GM12878 (cell line): Measurements from ENCODE around the gene CAP2. TPM values are rescaled to one million over a fixed set of nuclear protein-coding genes. Genes with fewer than 3 reads are reported as not detected.

Experiments used
- ATAC-seq: fragments of 200-7000 bp; cut with Tn5 transposase; 3 replicates; pipeline ENCODE4 v1.9.1; 2020; ENCODE audit warnings: mild to moderate bottlenecking, moderate library complexity
- BruUV-seq: library from RNA; stranded (reverse); fragments of 400-500 nt; replicated peaks from 2 replicates; lab custom pipeline; 2021; lab: Mats Ljungman, UMichigan
- CTCF ChIA-PET: fragments of 300-600 bp; sonication (Branson Sonifier 250); formaldehyde crosslinking; extraction: SDS; loops from one replicate; lab custom pipeline; 2021; ENCODE audit warnings: inconsistent platforms; lab: Yijun Ruan, JAX
- POLR2A ChIA-PET: fragments of 350-600 bp; formaldehyde crosslinking; extraction: SDS; loops from one replicate; lab custom pipeline; 2021; ENCODE audit warnings: inconsistent platforms; lab: Charles Lee
- RAD21 ChIA-PET: fragments of 300-600 bp; sonication (Branson Sonifier 250); formaldehyde crosslinking; loops from one replicate; lab custom pipeline; 2023; ENCODE audit warnings: antibody characterized with exemption; ENCODE audit not compliant: unreplicated experiment; lab: Charles Lee
- SMC1A ChIA-PET: fragments of 300-600 bp; sonication (Branson Sonifier 250); formaldehyde crosslinking; loops from one replicate; lab custom pipeline; 2023; ENCODE audit not compliant: unreplicated experiment, uncharacterized antibody; lab: Charles Lee
- DNase-seq: peaks from one replicate; pipeline ENCODE4 v3.0.0-alpha.2; 2011; ENCODE audit warnings: low read depth, low spot score
- FAIRE-seq: peaks from 3 replicates; lab custom pipeline; 2011; peaks lifted over from hg19 to GRCh38; lab: Jason Lieb, UNC
- H2AFZ ChIP-seq: 2 replicates; pipeline ENCODE4 v1.6.0; 2011; ENCODE audit warnings: low read depth, low read length, control low read depth; ENCODE audit not compliant: control insufficient read depth
- H3K27ac ChIP-seq: 2 replicates; pipeline ENCODE4 v1.5.1; 2011; ENCODE audit warnings: control low read depth; ENCODE audit not compliant: control insufficient read depth, insufficient read depth
- H3K27me3 ChIP-seq, 2 experiments: replicated peaks in 1 of 2; 2 replicates each; pipeline versions ENCODE4 v1.6.0 to v1.6.1; 2011; ENCODE audit warnings: low read length in 1 of 2; ENCODE audit not compliant: control insufficient read depth in 2 of 2, insufficient read depth in 2 of 2
- H3K36me3 ChIP-seq, 2 experiments: 2 replicates each; pipeline ENCODE4 v1.5.1; 2011; ENCODE audit warnings: low read length in 1 of 2; ENCODE audit not compliant: control insufficient read depth in 2 of 2, insufficient read depth in 2 of 2
- H3K4me1 ChIP-seq: 2 replicates; pipeline ENCODE4 v1.6.1; 2011; ENCODE audit warnings: mild to moderate bottlenecking, low read length, moderate library complexity, mixed read lengths; ENCODE audit not compliant: control insufficient read depth, insufficient read depth
- H3K4me2 ChIP-seq: 2 replicates; pipeline ENCODE4 v1.6.0; 2011; ENCODE audit warnings: control low read depth; ENCODE audit not compliant: control insufficient read depth, insufficient read depth
- H3K4me3 ChIP-seq: fragments of 200-600 bp; sonication (generic); 2 replicates; pipeline ENCODE4 v1.5.1; 2016
- H3K79me2 ChIP-seq: 2 replicates; pipeline ENCODE4 v1.6.0; 2011; ENCODE audit warnings: low read length; ENCODE audit not compliant: control insufficient read depth, insufficient read depth
- H3K9ac ChIP-seq: 2 replicates; pipeline ENCODE4 v1.8.0; 2011; ENCODE audit warnings: low read length, control low read depth, mixed read lengths; ENCODE audit not compliant: control insufficient read depth, insufficient read depth
- H3K9me3 ChIP-seq: replicated peaks from 3 replicates; pipeline ENCODE4 v1.5.1; 2011; ENCODE audit warnings: mild to moderate bottlenecking, low read length; ENCODE audit not compliant: control insufficient read depth, insufficient read depth
- H4K20me1 ChIP-seq: 2 replicates; pipeline ENCODE4 v1.6.0; 2011; ENCODE audit not compliant: control insufficient read depth, insufficient read depth
- CBX3 ChIP-seq: fragments of 200-600 bp; sonication (generic); IDR thresholded peaks from 2 replicates; pipeline ENCODE4 v1.6.1; 2016; ENCODE audit warnings: low read depth, borderline replicate concordance
- CHD4 ChIP-seq: fragments of 200-600 bp; sonication (generic); IDR thresholded peaks from 2 replicates; pipeline ENCODE4 v1.6.1; 2016; ENCODE audit warnings: mild to moderate bottlenecking
- ELK1 ChIP-seq: IDR thresholded peaks from 2 replicates; pipeline ENCODE4 v1.6.1; 2012; ENCODE audit warnings: low read depth, low read length, improper control_type of control experiment
- ETV6 ChIP-seq, 2 experiments: fragments of 450-650 bp in 1 of 2; IDR thresholded peaks in 1 of 2; conservative IDR thresholded peaks in 1 of 2; 2 replicates each; pipeline ENCODE4 v1.6.1; 2014; ENCODE audit warnings: antibody characterized with exemption in 1 of 2, borderline replicate concordance in 1 of 2, low read depth in 1 of 2, mild to moderate bottlenecking in 1 of 2, moderate library complexity in 1 of 2
- HCFC1 ChIP-seq: fragments of 150-350 bp; IDR thresholded peaks from 2 replicates; pipeline ENCODE4 v1.6.1; 2014; ENCODE audit warnings: low read length
- IKZF1 ChIP-seq: fragments of 450-650 bp; conservative IDR thresholded peaks from 2 replicates; pipeline ENCODE4 v1.6.1; 2017; ENCODE audit warnings: antibody characterized with exemption, mild to moderate bottlenecking
- JUND ChIP-seq: IDR thresholded peaks from 2 replicates; pipeline ENCODE4 v1.6.1; 2012; ENCODE audit warnings: low read depth, mild to moderate bottlenecking, low read length, improper control_type of control experiment, moderate library complexity
- MTA2 ChIP-seq: fragments of 450-650 bp; IDR thresholded peaks from 2 replicates; pipeline ENCODE4 v1.6.1; 2016; ENCODE audit warnings: low read depth, mild to moderate bottlenecking, moderate library complexity
- MYC ChIP-seq: IDR thresholded peaks from 2 replicates; pipeline ENCODE4 v1.6.1; 2011; ENCODE audit warnings: mild to moderate bottlenecking, low read length, moderate library complexity, inconsistent platforms; ENCODE audit not compliant: insufficient read depth, insufficient replicate concordance, insufficient read length, severe bottlenecking
- NR2F1 ChIP-seq: fragments of 450-650 bp; conservative IDR thresholded peaks from 2 replicates; pipeline ENCODE4 v1.6.1; 2017; ENCODE audit warnings: mild to moderate bottlenecking
- NRF1 ChIP-seq: conservative IDR thresholded peaks from 2 replicates; pipeline ENCODE4 v1.6.1; 2011; ENCODE audit warnings: mild to moderate bottlenecking, low read depth, low read length, improper control_type of control experiment
- PAX8 ChIP-seq: fragments of 450-650 bp; IDR thresholded peaks from 2 replicates; pipeline ENCODE4 v1.6.1; 2017; ENCODE audit warnings: mild to moderate bottlenecking, moderate library complexity
- PML ChIP-seq: IDR thresholded peaks from 2 replicates; pipeline ENCODE4 v1.6.1; 2012; ENCODE audit warnings: low read length, inconsistent platforms
- POLR2A ChIP-seq: IDR thresholded peaks from 2 replicates; pipeline ENCODE4 v1.6.1; 2011; ENCODE audit warnings: low read depth, mild to moderate bottlenecking, low read length
- RB1 ChIP-seq: fragments of 450-650 bp; formaldehyde crosslinking; IDR thresholded peaks from 2 replicates; pipeline ENCODE4 v1.6.1; 2017; ENCODE audit warnings: mild to moderate bottlenecking, borderline replicate concordance
- RBBP5 ChIP-seq: fragments of 200-600 bp; sonication (generic); conservative IDR thresholded peaks from 2 replicates; pipeline ENCODE4 v1.6.1; 2016
- REST ChIP-seq: IDR thresholded peaks from 2 replicates; pipeline ENCODE4 v1.6.1; 2012; ENCODE audit warnings: mild to moderate bottlenecking, low read depth, low read length
- SMARCA5 ChIP-seq: fragments of 450-650 bp; IDR thresholded peaks from 2 replicates; pipeline ENCODE4 v1.6.1; 2017; ENCODE audit warnings: mild to moderate bottlenecking
- SRF ChIP-seq, 2 experiments: IDR thresholded peaks; 2 replicates each; pipeline ENCODE4 v1.6.1; 2011; ENCODE audit warnings: low read depth in 2 of 2, low read length in 2 of 2, mild to moderate bottlenecking in 1 of 2, moderate library complexity in 1 of 2
- TAF1 ChIP-seq: IDR thresholded peaks from 2 replicates; pipeline ENCODE4 v1.6.1; 2011; ENCODE audit warnings: mild to moderate bottlenecking, low read depth, low read length, borderline replicate concordance
- TARDBP ChIP-seq: IDR thresholded peaks from 2 replicates; pipeline ENCODE4 v1.6.1; 2016; ENCODE audit warnings: borderline replicate concordance
- ZNF207 ChIP-seq: fragments of 450-650 bp; IDR thresholded peaks from 2 replicates; pipeline ENCODE4 v1.6.1; 2014; ENCODE audit warnings: antibody characterized with exemption, mild to moderate bottlenecking, borderline replicate concordance
- ZSCAN29 ChIP-seq: fragments of 450-650 bp; IDR thresholded peaks from 2 replicates; pipeline ENCODE4 v1.6.1; 2017; ENCODE audit warnings: mild to moderate bottlenecking, moderate library complexity
- ZZZ3 ChIP-seq: IDR thresholded peaks from 2 replicates; pipeline ENCODE4 v1.6.1; 2011; ENCODE audit warnings: low read depth; ENCODE audit not compliant: control insufficient read depth, insufficient read length
- WGBS: methylation state at CpG from one replicate; pipeline ENCODE4 v1.1.6; 2016; ENCODE audit warnings: low lambda C conversion rate; ENCODE audit not compliant: insufficient replicate concordance, insufficient coverage; ENCODE audit errors: missing lambda C conversion rate; 5-methylcytosine and 5-hydroxymethylcytosine counted together
- in situ Hi-C: fragments of 300-500 bp; cut with MboI; formaldehyde crosslinking; loops from 9 replicates; pipeline ENCODE4 v1.14.3; 2018; ENCODE audit warnings: mixed read lengths
- intact Hi-C: fragments of 100-400 bp; cut with micrococcal nuclease; formaldehyde crosslinking; loops from one replicate; pipeline ENCODE4 v1.14.2; 2022; ENCODE audit not compliant: unreplicated experiment
- polyA plus RNA-seq, 11 experiments: library from polyadenylated mRNA; depleted of rRNA in 4 of 11; unstranded in 6 of 11; stranded (reverse) in 5 of 11; fragments of >200 nt; fragmentation: Nextera tagmentation in 4 of 11; fragmentation: Illumina TruSeq in 1 of 11; extraction: Ambion mirVana in 4 of 11; extraction: Trizol in 1 of 11; gene quantifications; 1 replicate in 1 of 11; 2 replicates in 10 of 11; pipeline versions ENCODE4 v1.2.1 to v1.2.3, GENCODE V29; 2011 to 2016; ENCODE audit warnings: inconsistent platforms in 2 of 11, missing spikeins in 2 of 11, low read depth in 1 of 11
- total RNA-seq, 4 experiments: library from RNA; depleted of rRNA in 3 of 4; stranded (reverse); fragments of >200 nt in 3 of 4; fragmentation: Illumina TruSeq in 1 of 4; extraction: Trizol in 1 of 4; gene quantifications; 2 replicates each; pipeline versions ENCODE4 v1.2.1 to v1.2.3, GENCODE V29; 2013 to 2021

CAP2 gene
- total and polyA plus RNA-seq, 10 of the 15 experiments (the other 5 are each of a cell fraction or from before 2014, with no cell fraction given), result 0.10 to 2.0 (median 0.15) TPM; not detected in 7

- TF ChIP-seq ETV6 (conservative IDR thresholded peaks at IDR 0.05 in 1 of 2, IDR thresholded peaks at IDR 0.05 in 1 of 2; ENCODE audit: borderline replicate concordance in 1 of 2, low read depth in 1 of 2), result no peak
- TF ChIP-seq PML, result no peak
- TF ChIP-seq IKZF1, result no peak
- no peak for TF ChIP-seq PAX8
- no peak for TF ChIP-seq REST
- TF ChIP-seq ZZZ3, result no peak
- TF ChIP-seq, all 136 proteins: peak for 0
These were observed 33.7 kb downstream of the CAP2 start (continued) for GRCh38 chr6:17427062-17427461.

GRCh38 chr6:17427617-17428016 is 34.2 kb downstream of the CAP2 start:
- POLR2A ChIA-PET, result no interaction called here
- no peak for ATAC-seq
- Histone ChIP-seq H3K79me2 (no peaks in the 10 kb centered on the region), H3K9me3 (no peaks in the 10 kb centered on the region), H3K4me2 (no peak overlapping the region), H3K4me3 (no peak overlapping the region), H3K36me3 (no peaks in the 10 kb centered on the region), H3K27ac (no peak overlapping the region), H4K20me1 (no peaks in the 10 kb centered on the region), H3K27me3 (no peaks in the 10 kb centered on the region), H3K4me1 (no peaks in the 10 kb centered on the region), H2AFZ (no peak overlapping the region), H3K9ac (no peak overlapping the region)
- SMC1A ChIA-PET, result no interaction called here
- RAD21 ChIA-PET, result no interaction called here
- BruUV-seq, result no TSS peak
- CTCF ChIA-PET, result no interaction called here
- 23% methylated on average over 2 of the region's 2 CpGs for WGBS
- no peak for FAIRE-seq
- DNase-seq, result no peak
- intact Hi-C loops, result no loop called here
- in situ Hi-C loops, result no loop called here
- TF ChIP-seq ELK1 (no peak), SMARCA5 (no peak), ZSCAN29 (no peak), NRF1 (no peak), RBBP5 (no peak), CHD4 (no peak), TARDBP (no peak), CBX3 (no peak), NR2F1 (no peak), MTA2 (no peak), HCFC1 (no peak), ZNF207 (no peak), MYC (no peak), RB1 (no peak), SRF (IDR thresholded peaks at IDR 0.05; ENCODE audit: low read depth in 2 of 2, low read length in 2 of 2) (no peak), TAF1 (no peak), JUND (no peak), POLR2A (no peak)
